Lower leg skin (tissue), 3 donors: ENCODE measurements around the gene ARFGAP3.
A peak's percentile ranks its signal among the peaks of the same experiment; 100 is the strongest.

ENCODE experiments used
- CTCF ChIP-seq, 3 donors: fragments of 450-650 bp; IDR thresholded peaks; one replicate each; pipeline ENCODE4 v1.5.1; 2016; ENCODE audit warnings: antibody characterized with exemption in 3 of 3, mild to moderate bottlenecking in 3 of 3, moderate library complexity in 2 of 3
- POLR2A ChIP-seq, 2 donors: fragments of 450-650 bp; IDR thresholded peaks; one replicate each; pipeline ENCODE4 v1.6.1; 2016 to 2017; ENCODE audit warnings: antibody characterized with exemption in 2 of 2, mild to moderate bottlenecking in 1 of 2, moderate library complexity in 1 of 2

GRCh38 chr22:42800451-42801251 lies 56.4 kb downstream of the ARFGAP3 start:
- no peak for TF ChIP-seq POLR2A (IDR thresholded peaks at IDR 0.05)
- peak in 1 of 3 donors; percentile 46 for TF ChIP-seq CTCF (IDR thresholded peaks at IDR 0.05)
